Trophoblast cell (in vitro differentiated cells and primary cell): Measurements from ENCODE around the gene RBM4.
A peak's percentile ranks its signal among the peaks of the same experiment; 100 is the strongest.

Experiments
- DNase-seq, 2 donors: peaks; one replicate each; pipeline ENCODE4 v3.0.0-alpha.2; 2016
- H2AFZ ChIP-seq: 2 replicates; pipeline ENCODE4 v1.6.1; 2013; ENCODE audit warnings: low read length, moderate library complexity, mild to moderate bottlenecking; ENCODE audit not compliant: insufficient read depth, poor library complexity
- H2AK5ac ChIP-seq: 2 replicates; pipeline ENCODE4 v1.6.1; 2013; ENCODE audit warnings: mild to moderate bottlenecking, low read length
- H2BK120ac ChIP-seq: 2 replicates; pipeline ENCODE4 v1.6.1; 2013; ENCODE audit warnings: low read length, mild to moderate bottlenecking, moderate library complexity; ENCODE audit not compliant: insufficient read depth, poor library complexity
- H2BK12ac ChIP-seq: 2 replicates; pipeline ENCODE4 v1.6.1; 2013; ENCODE audit warnings: mild to moderate bottlenecking, low read length, moderate library complexity
- H2BK5ac ChIP-seq: 2 replicates; pipeline ENCODE4 v1.6.1; 2013; ENCODE audit warnings: low read length, low read depth, moderate library complexity, mild to moderate bottlenecking; ENCODE audit not compliant: poor library complexity
- H3K14ac ChIP-seq: 2 replicates; pipeline ENCODE4 v1.6.1; 2013; ENCODE audit warnings: mild to moderate bottlenecking, low read length
- H3K18ac ChIP-seq: 2 replicates; pipeline ENCODE4 v1.6.1; 2013; ENCODE audit warnings: mild to moderate bottlenecking, low read length
- H3K23ac ChIP-seq: 2 replicates; pipeline ENCODE4 v1.6.1; 2013; ENCODE audit warnings: low read length
- H3K27ac ChIP-seq: 2 replicates; pipeline ENCODE4 v1.5.1; 2013; ENCODE audit warnings: low read depth, mild to moderate bottlenecking, inconsistent platforms, low read length, moderate library complexity
- H3K27me3 ChIP-seq: 2 replicates; pipeline ENCODE4 v1.6.1; 2013; ENCODE audit warnings: inconsistent platforms, mild to moderate bottlenecking, low read length, moderate library complexity; ENCODE audit not compliant: insufficient read depth
- H3K36me3 ChIP-seq, 2 experiments: 1 replicate in 1 of 2; 2 replicates in 1 of 2; pipeline ENCODE4 v1.6.1; 2013; ENCODE audit warnings: low read length in 2 of 2, mild to moderate bottlenecking in 2 of 2, moderate library complexity in 1 of 2; ENCODE audit not compliant: insufficient read depth in 2 of 2, control insufficient read depth in 1 of 2
- H3K4ac ChIP-seq: 2 replicates; pipeline ENCODE4 v1.6.1; 2013; ENCODE audit warnings: low read depth, mild to moderate bottlenecking, low read length, moderate library complexity
- H3K4me1 ChIP-seq, 2 experiments: 1 replicate in 1 of 2; 2 replicates in 1 of 2; pipeline ENCODE4 v1.6.1; 2013; ENCODE audit warnings: low read length in 2 of 2, mild to moderate bottlenecking in 2 of 2, moderate library complexity in 1 of 2; ENCODE audit not compliant: insufficient read depth in 2 of 2, control insufficient read depth in 1 of 2
- H3K4me2 ChIP-seq: 2 replicates; pipeline ENCODE4 v1.6.1; 2013; ENCODE audit warnings: inconsistent platforms, mild to moderate bottlenecking, low read length, moderate library complexity
- H3K4me3 ChIP-seq: 2 replicates; pipeline ENCODE4 v1.5.1; 2013; ENCODE audit warnings: mild to moderate bottlenecking, low read depth, low read length, inconsistent platforms
- H3K79me1 ChIP-seq: one replicate; pipeline ENCODE4 v1.6.1; 2013; ENCODE audit warnings: low read length
- H3K79me2 ChIP-seq: 2 replicates; pipeline ENCODE4 v1.6.1; 2013; ENCODE audit warnings: low read length, mild to moderate bottlenecking; ENCODE audit not compliant: control insufficient read depth, insufficient read depth, poor library complexity
- H3K9ac ChIP-seq: 2 replicates; pipeline ENCODE4 v1.6.1; 2013; ENCODE audit warnings: mild to moderate bottlenecking, low read length
- H3K9me3 ChIP-seq: 2 replicates; pipeline ENCODE4 v1.6.1; 2013; ENCODE audit warnings: low read depth, mild to moderate bottlenecking, control low read depth, inconsistent platforms, low read length; ENCODE audit not compliant: insufficient read depth
- H4K12ac ChIP-seq: 2 replicates; pipeline ENCODE4 v1.6.1; 2013; ENCODE audit warnings: low read depth, mild to moderate bottlenecking, low read length, moderate library complexity
- H4K8ac ChIP-seq: 2 replicates; pipeline ENCODE4 v1.6.1; 2013; ENCODE audit warnings: low read depth, mild to moderate bottlenecking, low read length, moderate library complexity
- H4K91ac ChIP-seq: one replicate; pipeline ENCODE4 v1.6.1; 2013; ENCODE audit warnings: low read depth, mild to moderate bottlenecking, low read length, moderate library complexity
- WGBS: extraction: QIAGEN DNeasy Blood & Tissue Kit; methylation state at CpG from one replicate; pipeline ENCODE4 v1.1.7; 2013; ENCODE audit warnings: missing lambda C conversion rate; ENCODE audit not compliant: insufficient read length, insufficient coverage; ENCODE audit errors: extremely low coverage; 5-methylcytosine and 5-hydroxymethylcytosine counted together

Gene RBM4

GRCh38 chr11:66619080-66619554 lies 19.4 kb upstream of the RBM4 start:
- DNase-seq: peak; percentile 57 to 82
- WGBS: no CpG with 5 or more reads among the region's 4 CpGs
- Histone ChIP-seq H2AFZ (no peak overlapping the region), H3K36me3 (peaks cover 3 to 18% of the 10 kb centered on the region in 2 experiments), H3K27me3 (no peaks in the 10 kb centered on the region), H3K79me1 (peaks cover 13% of the 10 kb centered on the region), H4K8ac (no peak overlapping the region), H3K79me2 (peaks cover 41% of the 10 kb centered on the region), H3K27ac (peak overlapping the region; percentile 37), H3K23ac (no peak overlapping the region), H3K4me1 (peaks cover 5 to 10% of the 10 kb centered on the region in 2 experiments), H2BK120ac (no peak overlapping the region), H3K18ac (no peak overlapping the region), H3K9me3 (no peaks in the 10 kb centered on the region), H3K4me3 (no peak overlapping the region), H3K4ac (peak overlapping the region; percentile 99), H2AK5ac (no peak overlapping the region), H4K12ac (no peak overlapping the region), H2BK12ac (no peak overlapping the region), H3K4me2 (peak overlapping the region; percentile 97), H4K91ac (no peak overlapping the region), H3K9ac (no peak overlapping the region), H3K14ac (no peak overlapping the region), H2BK5ac (no peak overlapping the region)

DNA sequence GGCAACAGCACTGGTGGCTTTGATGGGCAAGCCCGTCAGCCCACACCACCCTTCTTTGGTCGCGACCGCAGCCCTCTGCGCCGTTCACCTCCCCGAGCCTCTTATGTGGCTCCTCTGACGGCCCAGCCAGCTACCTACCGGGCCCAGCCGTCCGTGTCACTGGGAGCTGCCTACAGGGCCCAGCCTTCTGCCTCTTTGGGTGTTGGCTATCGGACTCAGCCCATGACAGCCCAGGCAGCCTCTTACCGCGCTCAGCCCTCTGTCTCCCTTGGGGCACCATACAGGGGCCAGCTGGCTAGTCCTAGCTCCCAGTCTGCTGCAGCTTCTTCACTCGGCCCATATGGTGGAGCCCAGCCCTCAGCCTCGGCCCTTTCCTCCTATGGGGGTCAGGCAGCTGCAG lies 14.1 kb upstream of the RBM4 start:
- peaks cover 2% of the 10 kb centered on the region for H3K9me3 ChIP-seq
- H2BK120ac ChIP-seq: no peak overlapping the region
- H3K9ac ChIP-seq: no peak overlapping the region
- peaks cover 46 to 67% of the 10 kb centered on the region in 2 experiments for H3K36me3 ChIP-seq
- no peak overlapping the region for H3K23ac ChIP-seq
- peaks cover 0 to 3% of the 10 kb centered on the region in 2 experiments for H3K4me1 ChIP-seq
- H3K79me1 ChIP-seq: no peaks in the 10 kb centered on the region
- H4K12ac ChIP-seq: no peak overlapping the region
- no CpG with 5 or more reads among the region's 16 CpGs for WGBS
- H2AFZ ChIP-seq: no peak overlapping the region
- H2BK12ac ChIP-seq: no peak overlapping the region
- H3K27ac ChIP-seq: no peak overlapping the region
- no peak overlapping the region for H2BK5ac ChIP-seq
- peaks cover 32% of the 10 kb centered on the region for H3K79me2 ChIP-seq
- peak overlapping the region; percentile 13 for H3K4ac ChIP-seq
- H3K4me2 ChIP-seq: no peak overlapping the region
- H3K4me3 ChIP-seq: no peak overlapping the region
- no peaks in the 10 kb centered on the region for H3K27me3 ChIP-seq
- no peak overlapping the region for H4K91ac ChIP-seq
- DNase-seq: no peak
- no peak overlapping the region for H2AK5ac ChIP-seq
- no peak overlapping the region for H3K14ac ChIP-seq
- H3K18ac ChIP-seq: no peak overlapping the region
- no peak overlapping the region for H4K8ac ChIP-seq

DNA sequence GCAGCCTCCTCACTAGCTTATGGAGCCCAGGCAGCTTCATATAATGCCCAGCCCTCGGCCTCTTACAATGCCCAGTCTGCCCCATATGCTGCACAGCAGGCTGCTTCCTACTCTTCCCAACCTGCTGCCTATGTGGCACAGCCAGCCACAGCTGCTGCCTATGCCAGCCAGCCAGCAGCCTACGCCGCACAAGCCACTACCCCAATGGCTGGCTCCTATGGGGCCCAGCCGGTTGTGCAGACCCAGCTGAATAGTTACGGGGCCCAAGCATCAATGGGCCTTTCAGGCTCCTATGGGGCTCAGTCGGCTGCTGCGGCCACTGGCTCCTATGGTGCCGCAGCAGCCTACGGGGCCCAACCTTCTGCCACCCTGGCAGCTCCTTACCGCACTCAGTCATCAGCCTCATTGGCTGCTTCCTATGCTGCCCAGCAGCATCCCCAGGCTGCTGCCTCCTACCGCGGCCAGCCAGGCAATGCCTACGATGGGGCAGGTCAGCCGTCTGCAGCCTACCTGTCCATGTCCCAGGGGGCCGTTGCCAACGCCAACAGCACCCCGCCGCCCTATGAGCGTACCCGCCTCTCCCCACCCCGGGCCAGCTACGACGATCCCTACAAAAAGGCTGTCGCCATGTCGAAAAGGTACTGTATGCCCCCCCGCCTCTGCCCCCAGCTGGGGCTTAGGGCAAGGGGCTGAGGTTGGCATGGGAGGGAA lies 13.3 kb upstream of the RBM4 start:
- H3K23ac ChIP-seq: no peak overlapping the region
- no peak overlapping the region for H4K8ac ChIP-seq
- H3K79me1 ChIP-seq: no peaks in the 10 kb centered on the region
- H4K91ac ChIP-seq: no peak overlapping the region
- no peak overlapping the region for H2BK12ac ChIP-seq
- H3K9me3 ChIP-seq: peaks cover 2% of the 10 kb centered on the region
- H3K18ac ChIP-seq: no peak overlapping the region
- no peak overlapping the region for H3K9ac ChIP-seq
- no peaks in the 10 kb centered on the region for H3K27me3 ChIP-seq
- no peak overlapping the region for H2BK5ac ChIP-seq
- H3K4me1 ChIP-seq: peaks cover 0 to 3% of the 10 kb centered on the region in 2 experiments
- H3K27ac ChIP-seq: no peak overlapping the region
- no peak overlapping the region for H2BK120ac ChIP-seq
- WGBS: no CpG with 5 or more reads among the region's 26 CpGs
- no peak overlapping the region for H2AK5ac ChIP-seq
- H4K12ac ChIP-seq: no peak overlapping the region
- peak overlapping the region; percentile 13 for H3K4ac ChIP-seq
- H3K14ac ChIP-seq: no peak overlapping the region
- no peak overlapping the region for H3K4me3 ChIP-seq
- H2AFZ ChIP-seq: no peak overlapping the region
- H3K36me3 ChIP-seq: peaks cover 51 to 71% of the 10 kb centered on the region in 2 experiments
- H3K79me2 ChIP-seq: peaks cover 34% of the 10 kb centered on the region
- DNase-seq: no peak
- H3K4me2 ChIP-seq: no peak overlapping the region

GRCh38 chr11:66625752-66626149 lies 12.8 kb upstream of the RBM4 start:
- Histone ChIP-seq H4K12ac (no peak overlapping the region), H4K91ac (no peak overlapping the region), H3K9me3 (peaks cover 2% of the 10 kb centered on the region), H4K8ac (no peak overlapping the region), H3K4me3 (no peak overlapping the region), H3K79me2 (peaks cover 34% of the 10 kb centered on the region), H3K4me2 (no peak overlapping the region), H3K36me3 (peaks cover 53 to 74% of the 10 kb centered on the region in 2 experiments), H3K4ac (peak overlapping the region; percentile 13), H2AK5ac (no peak overlapping the region), H3K79me1 (no peaks in the 10 kb centered on the region), H3K9ac (no peak overlapping the region), H3K27ac (no peak overlapping the region), H3K18ac (no peak overlapping the region), H2AFZ (no peak overlapping the region), H3K14ac (no peak overlapping the region), H3K4me1 (peaks cover 0 to 3% of the 10 kb centered on the region in 2 experiments), H3K27me3 (no peaks in the 10 kb centered on the region), H2BK5ac (no peak overlapping the region), H2BK120ac (no peak overlapping the region), H2BK12ac (no peak overlapping the region), H3K23ac (no peak overlapping the region)
- WGBS: no CpG with 5 or more reads among the region's 9 CpGs
- DNase-seq: no peak
